ENCODE data around the gene TXNRD1.
"Not testable (repeated sequence)": the region's sequence is repeated elsewhere in the genome, so short reads cannot be mapped to it uniquely, and the experiment has no call there.

TXNRD1 gene

GRCh38 chr12:104215638-104216297 is at the start of gene TXNRD1:
TXNRD1 (plus strand) TSS chr12:104215779; CDS start chr12:104215803, 24 bp downstream.
- FAIRE-seq (no peak), DNase-seq (ENCODE audit: low spot score) (peak; percentile 67)

GRCh38 chr12:104165801-104166200 is 49.8 kb upstream of the TXNRD1 start:
- no peak for FAIRE-seq

GRCh38 chr12:104166465-104166864 is 49.1 kb upstream of the TXNRD1 start:
- FAIRE-seq: no peak
- DNase-seq (ENCODE audit: low spot score): no peak

More at GRCh38 chr12:104165801-104166200, 49.8 kb upstream of the TXNRD1 start:
- no peak for DNase-seq (ENCODE audit: low spot score)

GRCh38 chr12:104167519-104168458 is 47.8 kb upstream of the TXNRD1 start:
- DNase-seq (ENCODE audit: low spot score): no peak
- FAIRE-seq: no peak

- DNase-seq (ENCODE audit: low spot score) (no peak), FAIRE-seq (no peak)
These were observed 47.0 kb upstream of the TXNRD1 start for GRCh38 chr12:104168596-104168995.

- no peak for FAIRE-seq
These were observed 43.6 kb upstream of the TXNRD1 start for GRCh38 chr12:104171785-104172569.

GRCh38 chr12:104172570-104172947 is 43.0 kb upstream of the TXNRD1 start:
- FAIRE-seq: no peak
- no peak for DNase-seq (ENCODE audit: low spot score)

More at GRCh38 chr12:104171785-104172569, 43.6 kb upstream of the TXNRD1 start:
- DNase-seq (ENCODE audit: low spot score): no peak

GRCh38 chr12:104173804-104174203 is 41.8 kb upstream of the TXNRD1 start:
- not testable (repeated sequence) for FAIRE-seq; DNase-seq (ENCODE audit: low spot score)

GRCh38 chr12:104175726-104176247 is 39.8 kb upstream of the TXNRD1 start:
- no peak for FAIRE-seq
- DNase-seq (ENCODE audit: low spot score): no peak

- DNase-seq (ENCODE audit: low spot score): no peak
- FAIRE-seq: no peak
These were observed 38.3 kb upstream of the TXNRD1 start for GRCh38 chr12:104177336-104177662.

GRCh38 chr12:104177663-104178501 is 37.7 kb upstream of the TXNRD1 start:
- FAIRE-seq: peak; percentile 10

GRCh38 chr12:104180374-104180773 is 35.2 kb upstream of the TXNRD1 start:
- no peak for DNase-seq (ENCODE audit: low spot score)
- FAIRE-seq: no peak

More at GRCh38 chr12:104177663-104178501, 37.7 kb upstream of the TXNRD1 start:
- peak; percentile 50 for DNase-seq (ENCODE audit: low spot score)

GRCh38 chr12:104181313-104181712 is 34.3 kb upstream of the TXNRD1 start:
- DNase-seq (ENCODE audit: low spot score): peak; percentile 20

GRCh38 chr12:104182144-104182543 is 33.4 kb upstream of the TXNRD1 start:
- DNase-seq (ENCODE audit: low spot score): no peak
- no peak for FAIRE-seq

More at GRCh38 chr12:104181313-104181712, 34.3 kb upstream of the TXNRD1 start:
- FAIRE-seq: no peak

- DNase-seq (ENCODE audit: low spot score) (no peak), FAIRE-seq (no peak)
These were observed 32.8 kb upstream of the TXNRD1 start for GRCh38 chr12:104182621-104183378.

GRCh38 chr12:104183443-104183842 is 32.1 kb upstream of the TXNRD1 start:
- DNase-seq (ENCODE audit: low spot score): no peak
- no peak for FAIRE-seq

GRCh38 chr12:104187446-104188155 is 28.0 kb upstream of the TXNRD1 start:
- no peak for FAIRE-seq

GRCh38 chr12:104188534-104188933 is 27.0 kb upstream of the TXNRD1 start:
- DNase-seq (ENCODE audit: low spot score): no peak
- no peak for FAIRE-seq

More at GRCh38 chr12:104187446-104188155, 28.0 kb upstream of the TXNRD1 start:
- DNase-seq (ENCODE audit: low spot score): no peak
